ENCODE measurements around the gene ENPP7. TPM values are rescaled to one million over a fixed set of nuclear protein-coding genes. Genes with fewer than 3 reads are reported as not detected.

The ENPP7 gene
- total RNA-seq, 1 experiment from 2014 or later = not detected

GRCh38 chr17:79747508-79748294 is 17.0 kb downstream of the ENPP7 start:
- no peaks in the 10 kb centered on the region for H3K4me1 ChIP-seq (ENCODE audit: low read length)
- H3K36me3 ChIP-seq (ENCODE audit: insufficient read depth, low read length) = no peaks in the 10 kb centered on the region
- no peaks in the 10 kb centered on the region for H3K79me2 ChIP-seq (ENCODE audit: low read length)
- H3K27ac ChIP-seq (ENCODE audit: low read length) = no peak overlapping the region
- H3K4me3 ChIP-seq (ENCODE audit: low read length) = no peak overlapping the region
- no peak overlapping the region for H3K4me2 ChIP-seq (ENCODE audit: low read depth, low read length, poor library complexity, severe bottlenecking)
- no peak overlapping the region for H3K9ac ChIP-seq (ENCODE audit: low read length)
- no peak overlapping the region for H2AFZ ChIP-seq (ENCODE audit: low read length)
- no peaks in the 10 kb centered on the region for H3K9me3 ChIP-seq (ENCODE audit: low read length)
- H3K27me3 ChIP-seq (ENCODE audit: low read length) = no peaks in the 10 kb centered on the region
- DNase-seq = no peak
- H3K9me2 ChIP-seq (replicated peaks; ENCODE audit: insufficient read depth, low read length) = no peaks in the 10 kb centered on the region
- H4K20me1 ChIP-seq (ENCODE audit: insufficient read depth, low read depth, low read length) = no peaks in the 10 kb centered on the region

DNA sequence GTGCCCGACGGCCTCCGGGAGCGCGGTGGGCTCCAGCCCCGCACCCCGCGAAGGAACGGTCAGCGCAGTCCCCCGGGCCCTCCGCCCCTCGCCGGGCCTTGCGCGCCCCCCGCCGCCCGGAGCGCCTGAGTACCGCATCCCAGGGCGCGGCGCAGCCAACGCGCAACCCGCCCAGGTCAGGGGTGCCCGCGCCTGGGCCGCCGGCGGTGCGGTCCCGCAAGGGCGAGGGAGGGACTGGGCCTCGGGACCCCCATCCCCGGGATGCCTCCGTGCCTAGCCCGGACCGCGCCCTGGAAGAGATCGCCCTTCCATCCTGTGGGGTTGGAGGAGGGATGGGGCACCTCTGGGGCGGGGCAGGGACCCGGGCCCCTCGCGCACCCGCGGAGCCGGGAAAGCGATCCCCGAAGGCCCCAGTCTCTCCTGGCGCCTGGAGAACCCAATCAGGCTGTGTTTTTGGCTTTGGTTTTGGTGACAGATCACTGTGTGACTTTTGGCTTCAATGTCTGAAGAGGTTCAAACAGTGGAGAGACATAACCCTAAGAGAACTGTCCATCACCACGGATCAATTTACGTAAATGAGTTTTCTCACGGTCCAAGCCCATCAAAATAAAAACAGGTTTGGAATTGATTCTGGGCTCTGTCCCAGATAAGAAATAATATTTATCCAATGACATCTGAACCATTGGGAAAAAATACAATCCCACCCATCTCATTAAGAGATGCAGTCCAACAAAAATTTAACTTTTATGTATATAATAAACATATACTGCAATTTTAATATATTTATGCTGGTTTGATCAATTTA is 17.8 kb downstream of the ENPP7 start:
- H4K20me1 ChIP-seq (ENCODE audit: insufficient read depth, low read depth, low read length) = no peaks in the 10 kb centered on the region
- no peak overlapping the region for H3K4me2 ChIP-seq (ENCODE audit: low read depth, low read length, poor library complexity, severe bottlenecking)
- no peaks in the 10 kb centered on the region for H3K4me1 ChIP-seq (ENCODE audit: low read length)
- no peak overlapping the region for H3K9ac ChIP-seq (ENCODE audit: low read length)
- no peak for DNase-seq
- no peaks in the 10 kb centered on the region for H3K79me2 ChIP-seq (ENCODE audit: low read length)
- H3K36me3 ChIP-seq (ENCODE audit: insufficient read depth, low read length) = no peaks in the 10 kb centered on the region
- no peaks in the 10 kb centered on the region for H3K9me3 ChIP-seq (ENCODE audit: low read length)
- H3K9me2 ChIP-seq (replicated peaks; ENCODE audit: insufficient read depth, low read length) = no peaks in the 10 kb centered on the region
- H2AFZ ChIP-seq (ENCODE audit: low read length) = no peak overlapping the region
- H3K27me3 ChIP-seq (ENCODE audit: low read length) = no peaks in the 10 kb centered on the region
- H3K27ac ChIP-seq (ENCODE audit: low read length) = no peak overlapping the region
- H3K4me3 ChIP-seq (ENCODE audit: low read length) = no peak overlapping the region

DNA sequence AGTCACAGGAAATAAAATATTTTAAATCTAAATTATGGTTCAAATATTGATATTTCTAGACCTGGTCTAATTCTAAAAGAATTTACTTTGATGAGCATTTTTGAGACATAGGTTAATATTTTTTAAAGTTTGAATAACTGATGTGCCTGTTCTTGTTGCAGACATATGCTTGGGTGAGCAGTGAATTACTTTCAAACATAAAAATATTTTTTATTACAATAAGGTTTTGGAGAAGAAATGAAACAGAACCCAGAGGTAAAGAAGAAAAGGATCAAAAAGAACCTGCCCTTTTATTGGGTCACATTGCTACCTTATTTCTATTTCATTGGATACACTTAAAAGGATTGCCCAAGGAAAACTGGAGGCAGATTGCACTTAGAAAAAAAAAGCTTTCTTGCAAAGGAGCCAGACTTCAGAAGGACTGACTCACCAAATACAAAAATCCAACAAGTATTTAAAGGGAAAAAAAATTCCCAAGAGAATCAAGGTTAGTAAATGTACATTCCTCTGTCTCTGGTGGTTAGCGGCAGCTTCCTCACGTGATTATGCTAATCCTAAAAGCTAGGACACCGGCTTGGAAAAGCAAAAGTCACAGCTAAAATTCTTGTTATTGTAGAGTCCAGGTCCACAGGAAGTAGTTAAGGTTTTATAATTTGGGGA is 18.5 kb downstream of the ENPP7 start:
- DNase-seq = no peak
- no peak overlapping the region for H3K27ac ChIP-seq (ENCODE audit: low read length)
- no peak overlapping the region for H3K4me2 ChIP-seq (ENCODE audit: low read depth, low read length, poor library complexity, severe bottlenecking)
- no peak overlapping the region for H3K4me3 ChIP-seq (ENCODE audit: low read length)
- no peaks in the 10 kb centered on the region for H4K20me1 ChIP-seq (ENCODE audit: insufficient read depth, low read depth, low read length)
- H3K36me3 ChIP-seq (ENCODE audit: insufficient read depth, low read length) = no peaks in the 10 kb centered on the region
- H3K9ac ChIP-seq (ENCODE audit: low read length) = no peak overlapping the region
- H3K9me3 ChIP-seq (ENCODE audit: low read length) = no peaks in the 10 kb centered on the region
- no peak overlapping the region for H2AFZ ChIP-seq (ENCODE audit: low read length)
- no peaks in the 10 kb centered on the region for H3K27me3 ChIP-seq (ENCODE audit: low read length)
- no peaks in the 10 kb centered on the region for H3K4me1 ChIP-seq (ENCODE audit: low read length)
- H3K9me2 ChIP-seq (replicated peaks; ENCODE audit: insufficient read depth, low read length) = no peaks in the 10 kb centered on the region
- no peaks in the 10 kb centered on the region for H3K79me2 ChIP-seq (ENCODE audit: low read length)

- no peaks in the 10 kb centered on the region for H4K20me1 ChIP-seq (ENCODE audit: insufficient read depth, low read depth, low read length)
- no peaks in the 10 kb centered on the region for H3K36me3 ChIP-seq (ENCODE audit: insufficient read depth, low read length)
- H3K9me2 ChIP-seq (replicated peaks; ENCODE audit: insufficient read depth, low read length) = no peaks in the 10 kb centered on the region
- H3K4me3 ChIP-seq (ENCODE audit: low read length) = no peak overlapping the region
- no peaks in the 10 kb centered on the region for H3K27me3 ChIP-seq (ENCODE audit: low read length)
- DNase-seq = no peak
- no peaks in the 10 kb centered on the region for H3K79me2 ChIP-seq (ENCODE audit: low read length)
- H2AFZ ChIP-seq (ENCODE audit: low read length) = no peak overlapping the region
- no peak overlapping the region for H3K9ac ChIP-seq (ENCODE audit: low read length)
- H3K4me2 ChIP-seq (ENCODE audit: low read depth, low read length, poor library complexity, severe bottlenecking) = no peak overlapping the region
- no peak overlapping the region for H3K27ac ChIP-seq (ENCODE audit: low read length)
- no peaks in the 10 kb centered on the region for H3K4me1 ChIP-seq (ENCODE audit: low read length)
- no peaks in the 10 kb centered on the region for H3K9me3 ChIP-seq (ENCODE audit: low read length)
These were observed 19.2 kb downstream of the ENPP7 start for GRCh38 chr17:79749958-79750357.

DNA sequence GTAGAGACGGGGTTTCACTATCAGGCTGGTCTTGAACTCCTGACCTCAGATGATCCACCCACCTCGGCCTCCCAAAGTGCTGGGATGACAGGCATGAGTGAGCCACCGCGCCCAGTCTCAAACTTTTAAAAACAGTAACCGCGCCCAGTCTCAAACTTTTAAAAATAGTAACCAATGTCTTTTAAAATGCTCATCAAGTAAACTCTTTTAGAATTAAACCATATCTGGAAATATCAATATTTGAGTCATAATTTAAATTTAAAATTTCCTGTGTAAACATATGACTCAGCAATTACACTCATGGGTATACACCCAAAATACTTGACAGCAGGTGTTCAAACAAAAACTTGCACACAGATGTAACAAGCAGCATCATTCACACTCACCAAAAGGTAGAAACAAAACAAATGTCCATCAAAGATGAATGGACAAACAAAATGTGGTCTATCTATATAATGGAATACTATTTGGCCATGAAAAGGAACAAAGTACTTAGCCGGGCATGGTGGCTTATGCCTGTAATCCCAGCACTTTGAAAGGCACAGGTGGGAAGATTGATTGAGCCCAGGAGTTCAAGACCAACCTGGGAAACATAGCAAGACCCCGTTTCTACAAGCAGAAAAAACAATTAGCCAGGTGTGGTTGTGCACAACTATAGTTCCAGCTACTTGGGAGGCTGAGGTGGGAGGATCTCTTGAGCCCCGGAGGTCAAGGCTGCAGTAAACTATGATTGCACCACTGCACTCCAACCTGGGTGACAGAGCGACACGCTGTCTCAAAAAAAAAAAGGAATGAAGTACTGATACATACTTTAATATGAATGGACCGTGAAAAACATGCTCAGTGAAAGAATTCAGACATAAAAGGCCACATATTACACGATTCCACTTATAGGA is 20.2 kb downstream of the ENPP7 start:
- Histone ChIP-seq H3K27me3 (ENCODE audit: low read length) (no peaks in the 10 kb centered on the region), H3K9me3 (ENCODE audit: low read length) (no peaks in the 10 kb centered on the region), H3K27ac (ENCODE audit: low read length) (no peak overlapping the region), H3K9ac (ENCODE audit: low read length) (no peak overlapping the region), H2AFZ (ENCODE audit: low read length) (no peak overlapping the region), H4K20me1 (ENCODE audit: insufficient read depth, low read depth, low read length) (no peaks in the 10 kb centered on the region), H3K36me3 (ENCODE audit: insufficient read depth, low read length) (no peaks in the 10 kb centered on the region), H3K4me2 (ENCODE audit: low read depth, low read length, poor library complexity, severe bottlenecking) (no peak overlapping the region), H3K4me1 (ENCODE audit: low read length) (no peaks in the 10 kb centered on the region), H3K79me2 (ENCODE audit: low read length) (no peaks in the 10 kb centered on the region), H3K4me3 (ENCODE audit: low read length) (no peak overlapping the region), H3K9me2 (replicated peaks; ENCODE audit: insufficient read depth, low read length) (no peaks in the 10 kb centered on the region)
- DNase-seq = no peak

GRCh38 chr17:79752175-79752574 is 21.4 kb downstream of the ENPP7 start:
- Histone ChIP-seq H3K9ac (ENCODE audit: low read length) (no peak overlapping the region), H4K20me1 (ENCODE audit: insufficient read depth, low read depth, low read length) (no peaks in the 10 kb centered on the region), H3K79me2 (ENCODE audit: low read length) (no peaks in the 10 kb centered on the region), H3K4me1 (ENCODE audit: low read length) (no peaks in the 10 kb centered on the region), H3K4me3 (ENCODE audit: low read length) (no peak overlapping the region), H3K9me2 (replicated peaks; ENCODE audit: insufficient read depth, low read length) (no peaks in the 10 kb centered on the region), H3K36me3 (ENCODE audit: insufficient read depth, low read length) (no peaks in the 10 kb centered on the region), H3K27me3 (ENCODE audit: low read length) (no peaks in the 10 kb centered on the region), H3K4me2 (ENCODE audit: low read depth, low read length, poor library complexity, severe bottlenecking) (no peak overlapping the region), H3K27ac (ENCODE audit: low read length) (no peak overlapping the region), H3K9me3 (ENCODE audit: low read length) (no peaks in the 10 kb centered on the region), H2AFZ (ENCODE audit: low read length) (no peak overlapping the region)
- DNase-seq = no peak

DNA sequence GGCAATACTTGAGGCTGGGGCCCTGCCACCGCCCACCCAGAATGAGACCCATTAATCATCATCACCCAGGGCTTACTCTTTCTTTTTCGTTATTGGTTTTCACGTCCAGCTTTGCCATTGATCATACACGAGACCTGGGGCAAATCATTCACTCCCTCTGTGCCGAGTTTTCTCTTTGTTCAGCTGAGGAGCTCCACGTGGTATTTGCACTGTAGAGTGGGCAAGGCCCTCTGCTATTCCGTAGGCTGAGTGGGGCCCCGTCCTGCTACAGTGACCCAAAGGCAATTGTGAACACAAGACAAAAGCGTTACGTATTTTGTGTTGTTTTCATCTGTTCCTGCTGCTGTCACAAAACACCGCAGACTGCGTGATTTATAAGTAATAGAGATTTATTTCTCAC is 23.6 kb downstream of the ENPP7 start:
- Histone ChIP-seq H3K36me3 (ENCODE audit: insufficient read depth, low read length) (no peaks in the 10 kb centered on the region), H3K9ac (ENCODE audit: low read length) (no peak overlapping the region), H3K27me3 (ENCODE audit: low read length) (no peaks in the 10 kb centered on the region), H3K79me2 (ENCODE audit: low read length) (no peaks in the 10 kb centered on the region), H4K20me1 (ENCODE audit: insufficient read depth, low read depth, low read length) (no peaks in the 10 kb centered on the region), H3K4me1 (ENCODE audit: low read length) (no peaks in the 10 kb centered on the region), H3K4me2 (ENCODE audit: low read depth, low read length, poor library complexity, severe bottlenecking) (no peak overlapping the region), H3K9me2 (replicated peaks; ENCODE audit: insufficient read depth, low read length) (no peaks in the 10 kb centered on the region), H3K4me3 (ENCODE audit: low read length) (no peak overlapping the region), H2AFZ (ENCODE audit: low read length) (no peak overlapping the region), H3K27ac (ENCODE audit: low read length) (no peak overlapping the region), H3K9me3 (ENCODE audit: low read length) (no peaks in the 10 kb centered on the region)
- DNase-seq = no peak

Data from Karpas-422 (cell line).